ENCODE measurements around the gene OTOGL. TPM values are rescaled to one million over a fixed set of nuclear protein-coding genes. Genes with fewer than 3 reads are reported as not detected.

The OTOGL gene
- total RNA-seq, 4 donors from 2014 or later, result 0.04 to 0.57 (median 0.23) TPM; not detected in 1

DNA sequence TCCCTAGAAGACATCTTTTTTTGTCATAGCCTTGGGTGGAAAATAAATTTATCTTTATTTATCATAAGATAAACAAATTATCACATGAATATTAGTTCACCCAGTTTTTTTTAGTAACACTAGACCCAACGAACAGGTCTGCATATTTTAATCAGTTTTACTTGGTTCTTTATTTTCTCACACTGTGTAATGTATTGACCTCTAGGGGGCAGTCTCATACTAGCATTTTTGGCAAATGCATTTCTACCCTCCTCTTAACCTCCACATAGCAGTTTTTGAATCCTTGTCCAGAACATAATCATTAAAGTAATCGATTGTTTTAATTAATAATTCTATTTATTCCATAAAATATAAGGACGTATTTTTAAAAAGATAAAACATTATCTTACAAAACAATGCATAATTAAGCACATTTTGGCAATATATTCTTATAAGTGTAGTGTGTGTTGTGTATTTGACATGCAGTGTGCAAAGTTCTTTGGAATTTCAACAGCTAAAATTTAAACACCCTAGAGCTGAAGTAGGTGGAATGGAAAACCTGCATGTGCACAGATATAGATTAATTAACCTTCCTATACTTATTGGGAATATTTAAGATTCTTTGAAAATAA lies 313.1 kb downstream of the OTOGL start:
- Histone ChIP-seq H3K4me1 (no peaks in the 10 kb centered on the region), H3K27me3 (no peaks in the 10 kb centered on the region), H3K9me3 (no peaks in the 10 kb centered on the region), H3K27ac (no peak overlapping the region), H3K4me3 (no peak overlapping the region), H3K36me3 (no peaks in the 10 kb centered on the region)
- no peak for TF ChIP-seq POLR2A (IDR thresholded peaks at IDR 0.05)
- TF ChIP-seq, protein P1, sequence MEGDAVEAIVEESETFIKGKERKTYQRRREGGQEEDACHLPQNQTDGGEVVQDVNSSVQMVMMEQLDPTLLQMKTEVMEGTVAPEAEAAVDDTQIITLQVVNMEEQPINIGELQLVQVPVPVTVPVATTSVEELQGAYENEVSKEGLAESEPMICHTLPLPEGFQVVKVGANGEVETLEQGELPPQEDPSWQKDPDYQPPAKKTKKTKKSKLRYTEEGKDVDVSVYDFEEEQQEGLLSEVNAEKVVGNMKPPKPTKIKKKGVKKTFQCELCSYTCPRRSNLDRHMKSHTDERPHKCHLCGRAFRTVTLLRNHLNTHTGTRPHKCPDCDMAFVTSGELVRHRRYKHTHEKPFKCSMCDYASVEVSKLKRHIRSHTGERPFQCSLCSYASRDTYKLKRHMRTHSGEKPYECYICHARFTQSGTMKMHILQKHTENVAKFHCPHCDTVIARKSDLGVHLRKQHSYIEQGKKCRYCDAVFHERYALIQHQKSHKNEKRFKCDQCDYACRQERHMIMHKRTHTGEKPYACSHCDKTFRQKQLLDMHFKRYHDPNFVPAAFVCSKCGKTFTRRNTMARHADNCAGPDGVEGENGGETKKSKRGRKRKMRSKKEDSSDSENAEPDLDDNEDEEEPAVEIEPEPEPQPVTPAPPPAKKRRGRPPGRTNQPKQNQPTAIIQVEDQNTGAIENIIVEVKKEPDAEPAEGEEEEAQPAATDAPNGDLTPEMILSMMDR (IDR thresholded peaks at IDR 0.05), result peak; percentile 48 to 73 (median 65)
- DNase-seq, result no peak
- WGBS, 2 donors, result 2% methylated on average over 3 of the region's 3 CpGs
- intact Hi-C loops (cut with DNase I), result loop anchor here (10.0 kb wide), 1 partner anchor 352 kb away; no protein-coding TSS in a partner anchor

DNA sequence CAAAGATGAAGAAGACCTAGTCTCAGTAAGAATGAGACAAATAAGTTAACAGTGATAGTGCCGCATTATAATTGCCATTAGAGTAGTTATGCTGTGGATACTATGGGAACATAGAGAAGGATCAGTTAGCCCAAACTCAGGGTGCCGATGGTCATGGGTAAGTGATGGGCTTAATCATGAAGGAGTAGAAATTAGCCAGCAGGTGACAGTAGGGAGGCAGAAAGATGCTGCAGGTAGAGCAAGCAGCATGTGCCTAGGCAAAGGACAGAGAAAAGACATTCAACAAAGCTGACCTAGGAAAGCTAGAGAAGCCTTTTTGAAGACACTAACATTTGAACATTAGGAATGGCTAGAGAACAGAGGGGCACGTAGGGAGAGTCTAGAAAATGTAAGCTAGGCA lies 314.1 kb downstream of the OTOGL start:
- Histone ChIP-seq H3K36me3 (no peaks in the 10 kb centered on the region), H3K4me1 (no peaks in the 10 kb centered on the region), H3K27me3 (no peaks in the 10 kb centered on the region), H3K4me3 (no peak overlapping the region), H3K27ac (no peak overlapping the region), H3K9me3 (no peaks in the 10 kb centered on the region)
- TF ChIP-seq, protein P1 (IDR thresholded peaks at IDR 0.05), result no peak
- no peak for TF ChIP-seq POLR2A (IDR thresholded peaks at IDR 0.05)
- 81 to 88% methylated on average over 3 of the region's 3 CpGs for WGBS, 2 donors
- no peak for DNase-seq
- intact Hi-C loops (cut with DNase I), result loop anchor here (10.0 kb wide), 1 partner anchor 351 kb away; no protein-coding TSS in a partner anchor

DNA sequence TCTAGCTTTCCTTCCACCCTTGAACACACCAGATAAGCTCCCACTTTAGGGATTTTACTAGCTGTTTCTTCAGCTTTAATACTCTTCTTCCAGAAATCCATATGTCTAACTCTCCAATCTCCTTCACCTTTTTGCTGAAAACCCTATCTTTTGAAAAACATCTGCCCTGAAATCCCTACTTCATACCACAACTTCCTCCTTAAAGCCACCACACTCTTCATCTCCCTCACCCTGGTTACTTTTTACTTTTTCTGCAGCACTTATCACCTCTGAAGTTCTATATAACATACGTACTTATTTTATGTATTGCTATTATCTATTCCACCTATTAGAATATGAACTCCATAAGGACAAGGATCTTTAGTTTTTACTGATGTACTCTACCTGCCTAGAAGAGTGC lies 316.1 kb downstream of the OTOGL start:
- no peak overlapping the region for H3K4me3 ChIP-seq
- no peaks in the 10 kb centered on the region for H3K4me1 ChIP-seq
- no peaks in the 10 kb centered on the region for H3K9me3 ChIP-seq
- no peak for DNase-seq
- WGBS, 2 donors, result 62 to 84% methylated on average over 1 of the region's 1 CpG
- TF ChIP-seq, protein P1 (IDR thresholded peaks at IDR 0.05), result no peak
- TF ChIP-seq POLR2A (IDR thresholded peaks at IDR 0.05), result no peak
- no peak overlapping the region for H3K27ac ChIP-seq
- no peaks in the 10 kb centered on the region for H3K27me3 ChIP-seq
- intact Hi-C loops (cut with DNase I), result loop anchor here (10.0 kb wide), 1 partner anchor 349 kb away; no protein-coding TSS in a partner anchor
- H3K36me3 ChIP-seq, result no peaks in the 10 kb centered on the region

DNA sequence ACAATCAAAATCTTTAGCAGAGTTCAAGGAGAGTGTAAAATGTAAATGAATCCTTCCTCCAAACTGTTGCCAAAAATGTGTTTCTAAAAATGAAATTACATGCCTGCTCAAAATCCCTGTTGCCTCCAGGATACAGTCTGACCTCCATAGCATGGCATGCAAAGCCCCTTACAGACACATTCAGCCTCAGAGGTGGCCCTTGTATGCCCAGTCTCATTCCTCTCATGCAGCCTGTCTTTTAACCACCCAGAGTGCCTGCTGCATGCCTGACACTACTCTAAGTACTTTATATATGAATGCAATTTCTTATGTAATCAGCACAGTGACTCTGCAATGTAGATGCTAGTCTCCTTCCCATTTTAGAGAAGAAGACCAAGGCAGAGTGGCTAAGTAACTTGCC lies 320.3 kb downstream of the OTOGL start:
- intact Hi-C loops (cut with DNase I), result loop anchor here (10.0 kb wide), 1 partner anchor 345 kb away; no protein-coding TSS in a partner anchor
- TF ChIP-seq POLR2A (IDR thresholded peaks at IDR 0.05), result no peak
- TF ChIP-seq, protein P1 (IDR thresholded peaks at IDR 0.05), result no peak
- DNase-seq, result no peak
- Histone ChIP-seq H3K36me3 (no peaks in the 10 kb centered on the region), H3K4me1 (no peaks in the 10 kb centered on the region), H3K27ac (no peak overlapping the region), H3K9me3 (no peaks in the 10 kb centered on the region), H3K4me3 (no peak overlapping the region), H3K27me3 (no peaks in the 10 kb centered on the region)

DNA sequence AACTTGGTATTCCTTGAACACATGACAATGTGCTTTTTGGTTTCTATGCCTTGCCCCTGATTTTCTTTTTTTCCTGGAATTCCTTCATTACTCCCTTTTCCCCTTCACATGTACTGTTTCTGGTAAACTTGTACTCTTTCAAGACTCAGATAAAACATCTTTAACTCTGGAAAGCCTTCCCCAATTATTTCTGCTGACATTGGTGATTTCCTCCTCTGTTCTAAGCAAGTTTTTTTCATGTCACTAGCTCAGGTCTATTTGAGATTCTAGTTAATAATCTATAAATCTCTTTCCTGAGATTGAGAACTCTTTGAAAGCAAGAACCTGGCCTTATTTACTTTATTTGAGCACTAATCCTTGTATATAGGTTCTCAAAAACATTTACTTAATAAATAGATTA lies 320.7 kb downstream of the OTOGL start:
- no peak overlapping the region for H3K27ac ChIP-seq
- H3K4me3 ChIP-seq, result no peak overlapping the region
- TF ChIP-seq POLR2A (IDR thresholded peaks at IDR 0.05), result no peak
- TF ChIP-seq, protein P1 (IDR thresholded peaks at IDR 0.05), result no peak
- H3K27me3 ChIP-seq, result no peaks in the 10 kb centered on the region
- DNase-seq, result no peak
- intact Hi-C loops (cut with DNase I), result no loop called here
- no peaks in the 10 kb centered on the region for H3K9me3 ChIP-seq
- no peaks in the 10 kb centered on the region for H3K4me1 ChIP-seq
- H3K36me3 ChIP-seq, result no peaks in the 10 kb centered on the region
